ENCODE data around the gene PLA2G6. TPM values are rescaled to one million over a fixed set of nuclear protein-coding genes. Genes with fewer than 3 reads are reported as not detected.
"Not testable (repeated sequence)": the region's sequence is repeated elsewhere in the genome, so short reads cannot be mapped to it uniquely, and the experiment has no call there.

Gene PLA2G6
- total RNA-seq, 1 donor from 2014 or later: 41.6 TPM

DNA sequence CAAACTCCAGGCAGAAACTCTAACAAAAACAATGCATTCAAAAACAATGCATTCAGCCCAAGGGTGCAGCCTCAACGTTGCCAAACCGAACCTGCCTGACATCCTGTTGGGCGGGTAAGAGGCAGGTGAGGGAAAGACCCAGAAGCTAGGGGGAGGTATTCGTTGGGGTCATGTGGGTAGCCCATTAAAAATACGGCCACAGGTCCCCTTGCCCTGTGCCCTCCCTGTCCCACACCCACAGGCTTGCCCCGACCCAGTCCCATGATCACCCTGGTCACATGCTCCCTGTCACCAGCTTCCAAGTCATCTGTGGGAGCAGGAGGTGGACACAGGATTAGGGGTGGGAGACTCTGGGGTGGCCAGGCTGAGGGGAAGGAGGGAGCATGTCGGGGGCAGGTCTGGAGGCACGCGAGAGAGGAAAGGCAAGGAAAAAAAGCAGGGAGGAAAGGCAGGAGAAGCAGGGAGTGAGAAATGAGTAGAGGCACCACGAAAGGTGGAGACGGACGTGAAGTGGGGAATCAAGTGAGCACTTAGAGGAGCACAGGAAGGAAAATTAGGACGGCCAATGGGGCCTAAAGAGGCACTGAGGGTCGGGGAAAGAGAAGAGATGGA lies 683 bp downstream of the PLA2G6 start:
- H3K36me3 Mint-ChIP-seq (ENCODE audit: unreplicated experiment): no peaks in the 10 kb centered on the region
- H3K27ac Mint-ChIP-seq (ENCODE audit: unreplicated experiment): peak overlapping the region; percentile 100
- peak overlapping the region; percentile 94 for H3K4me3 Mint-ChIP-seq (ENCODE audit: unreplicated experiment)
- no peaks in the 10 kb centered on the region for H3K27me3 Mint-ChIP-seq (ENCODE audit: unreplicated experiment)
- no peaks in the 10 kb centered on the region for H3K9me3 Mint-ChIP-seq (ENCODE audit: unreplicated experiment)
- H3K4me1 Mint-ChIP-seq (ENCODE audit: unreplicated experiment): peaks cover 52% of the 10 kb centered on the region
- DNase-seq (ENCODE audit: extremely low spot score, unreplicated experiment): no peak
- TF ChIP-seq, protein P1, sequence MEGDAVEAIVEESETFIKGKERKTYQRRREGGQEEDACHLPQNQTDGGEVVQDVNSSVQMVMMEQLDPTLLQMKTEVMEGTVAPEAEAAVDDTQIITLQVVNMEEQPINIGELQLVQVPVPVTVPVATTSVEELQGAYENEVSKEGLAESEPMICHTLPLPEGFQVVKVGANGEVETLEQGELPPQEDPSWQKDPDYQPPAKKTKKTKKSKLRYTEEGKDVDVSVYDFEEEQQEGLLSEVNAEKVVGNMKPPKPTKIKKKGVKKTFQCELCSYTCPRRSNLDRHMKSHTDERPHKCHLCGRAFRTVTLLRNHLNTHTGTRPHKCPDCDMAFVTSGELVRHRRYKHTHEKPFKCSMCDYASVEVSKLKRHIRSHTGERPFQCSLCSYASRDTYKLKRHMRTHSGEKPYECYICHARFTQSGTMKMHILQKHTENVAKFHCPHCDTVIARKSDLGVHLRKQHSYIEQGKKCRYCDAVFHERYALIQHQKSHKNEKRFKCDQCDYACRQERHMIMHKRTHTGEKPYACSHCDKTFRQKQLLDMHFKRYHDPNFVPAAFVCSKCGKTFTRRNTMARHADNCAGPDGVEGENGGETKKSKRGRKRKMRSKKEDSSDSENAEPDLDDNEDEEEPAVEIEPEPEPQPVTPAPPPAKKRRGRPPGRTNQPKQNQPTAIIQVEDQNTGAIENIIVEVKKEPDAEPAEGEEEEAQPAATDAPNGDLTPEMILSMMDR (IDR thresholded peaks at IDR 0.05): no peak

DNA sequence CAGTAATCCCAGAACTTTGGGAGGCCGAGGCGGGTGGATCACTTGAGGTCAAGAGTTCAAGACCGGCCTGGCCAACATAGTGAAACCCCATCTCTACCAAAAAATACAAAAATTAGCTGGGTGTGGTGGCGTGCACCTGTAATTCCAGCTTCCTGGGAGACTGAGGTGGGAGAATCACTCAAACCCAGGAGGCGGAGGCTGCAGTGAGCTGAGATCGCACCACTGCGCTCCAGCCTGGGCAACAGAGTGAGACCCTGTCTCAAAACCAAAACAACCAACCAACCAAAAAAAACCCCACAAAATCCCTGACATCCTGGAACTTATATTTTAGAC lies 3.1 kb downstream of the PLA2G6 start:
- peak overlapping the region; percentile 100 for H3K27ac Mint-ChIP-seq (ENCODE audit: unreplicated experiment)
- H3K36me3 Mint-ChIP-seq (ENCODE audit: unreplicated experiment); H3K27me3 Mint-ChIP-seq (ENCODE audit: unreplicated experiment); DNase-seq (ENCODE audit: extremely low spot score, unreplicated experiment); H3K9me3 Mint-ChIP-seq (ENCODE audit: unreplicated experiment); H3K4me3 Mint-ChIP-seq (ENCODE audit: unreplicated experiment): not testable (repeated sequence)
- H3K4me1 Mint-ChIP-seq (ENCODE audit: unreplicated experiment): peaks cover 58% of the 10 kb centered on the region

DNA sequence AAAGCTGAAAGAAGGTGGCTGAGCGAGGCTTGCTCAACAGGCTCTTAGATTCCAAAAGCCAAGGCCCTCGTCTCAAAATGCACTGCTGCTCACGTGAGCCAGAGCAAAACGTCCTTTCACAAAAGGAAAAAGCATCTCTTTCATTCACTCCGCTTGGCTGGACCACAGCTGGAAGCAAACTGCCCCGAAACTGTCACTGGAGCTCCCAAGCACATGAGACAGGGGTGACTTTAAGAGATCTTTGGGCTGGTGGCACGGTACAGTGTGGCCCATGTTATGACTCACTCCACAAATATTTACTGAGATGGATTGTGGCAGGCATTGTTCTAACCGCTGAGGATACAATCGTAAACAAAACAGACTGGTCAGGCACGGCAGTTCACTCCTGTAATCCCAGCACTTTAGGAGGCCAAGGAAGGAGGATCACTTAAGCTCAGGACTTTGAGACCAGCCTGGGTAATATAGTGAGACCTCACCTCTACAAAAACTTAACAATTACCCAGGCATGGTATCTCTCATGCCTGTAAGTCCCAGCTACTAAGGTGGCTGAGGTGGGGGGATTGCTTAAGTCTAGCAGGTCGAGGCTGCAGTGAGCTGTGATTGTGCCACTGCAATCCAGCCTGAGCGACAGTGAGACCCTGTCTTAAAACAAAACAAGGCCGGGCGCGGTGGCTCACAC lies 3.6 kb downstream of the PLA2G6 start:
- Mint-ChIP-seq H3K4me3 (ENCODE audit: unreplicated experiment) (no peak overlapping the region), H3K27ac (ENCODE audit: unreplicated experiment) (peak overlapping the region; percentile 100), H3K4me1 (ENCODE audit: unreplicated experiment) (peaks cover 59% of the 10 kb centered on the region), H3K9me3 (ENCODE audit: unreplicated experiment) (no peaks in the 10 kb centered on the region), H3K27me3 (ENCODE audit: unreplicated experiment) (no peaks in the 10 kb centered on the region), H3K36me3 (ENCODE audit: unreplicated experiment) (no peaks in the 10 kb centered on the region)
- no peak for DNase-seq (ENCODE audit: extremely low spot score, unreplicated experiment)
- TF ChIP-seq, protein P1 (IDR thresholded peaks at IDR 0.05): no peak

DNA sequence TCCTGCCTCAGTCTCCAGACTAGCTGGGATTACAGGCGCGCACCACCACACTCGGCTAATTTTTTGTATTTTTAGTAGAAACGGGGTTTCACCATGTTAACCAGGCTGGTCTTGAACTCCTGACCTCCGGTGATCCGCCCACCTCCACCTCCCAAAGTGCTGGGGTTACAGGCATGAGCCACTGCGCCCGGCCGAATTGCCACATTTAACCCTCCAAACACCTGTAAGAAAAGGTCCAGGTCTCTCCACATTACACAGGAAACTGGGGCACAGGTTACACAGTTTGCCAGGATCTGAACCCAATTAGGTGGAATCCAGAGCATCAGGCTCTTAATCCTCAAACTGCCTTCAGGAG lies 4.1 kb downstream of the PLA2G6 start:
- not testable (repeated sequence) for H3K4me3 Mint-ChIP-seq (ENCODE audit: unreplicated experiment); DNase-seq (ENCODE audit: extremely low spot score, unreplicated experiment); H3K9me3 Mint-ChIP-seq (ENCODE audit: unreplicated experiment); H3K27me3 Mint-ChIP-seq (ENCODE audit: unreplicated experiment); H3K36me3 Mint-ChIP-seq (ENCODE audit: unreplicated experiment)
- H3K27ac Mint-ChIP-seq (ENCODE audit: unreplicated experiment): peak overlapping the region; percentile 100
- peaks cover 63% of the 10 kb centered on the region for H3K4me1 Mint-ChIP-seq (ENCODE audit: unreplicated experiment)

DNA sequence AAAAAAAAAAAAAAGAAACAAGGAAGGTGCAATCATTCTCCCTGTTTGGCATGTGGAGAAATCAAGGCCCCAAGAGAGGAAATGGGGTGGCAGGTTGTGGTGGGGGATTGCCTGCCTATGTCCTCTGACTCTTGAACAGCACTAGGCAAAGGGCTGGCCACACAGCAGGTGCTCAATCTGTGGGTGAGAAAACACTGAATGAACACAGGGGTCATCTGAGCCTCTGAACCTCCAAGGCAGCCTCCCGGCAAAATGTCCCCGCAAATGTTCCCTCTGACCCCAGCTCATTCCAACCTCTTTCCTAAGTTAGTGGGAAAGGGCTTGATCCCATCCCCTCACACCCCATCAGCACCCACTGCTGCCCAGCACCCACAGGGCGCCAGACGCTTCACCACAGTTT lies 4.6 kb downstream of the PLA2G6 start:
- Mint-ChIP-seq H3K9me3 (ENCODE audit: unreplicated experiment) (no peaks in the 10 kb centered on the region), H3K4me3 (ENCODE audit: unreplicated experiment) (no peak overlapping the region), H3K36me3 (ENCODE audit: unreplicated experiment) (no peaks in the 10 kb centered on the region), H3K27me3 (ENCODE audit: unreplicated experiment) (no peaks in the 10 kb centered on the region), H3K27ac (ENCODE audit: unreplicated experiment) (peak overlapping the region; percentile 69), H3K4me1 (ENCODE audit: unreplicated experiment) (peaks cover 68% of the 10 kb centered on the region)
- DNase-seq (ENCODE audit: extremely low spot score, unreplicated experiment): no peak
- TF ChIP-seq, protein P1 (IDR thresholded peaks at IDR 0.05): no peak

DNA sequence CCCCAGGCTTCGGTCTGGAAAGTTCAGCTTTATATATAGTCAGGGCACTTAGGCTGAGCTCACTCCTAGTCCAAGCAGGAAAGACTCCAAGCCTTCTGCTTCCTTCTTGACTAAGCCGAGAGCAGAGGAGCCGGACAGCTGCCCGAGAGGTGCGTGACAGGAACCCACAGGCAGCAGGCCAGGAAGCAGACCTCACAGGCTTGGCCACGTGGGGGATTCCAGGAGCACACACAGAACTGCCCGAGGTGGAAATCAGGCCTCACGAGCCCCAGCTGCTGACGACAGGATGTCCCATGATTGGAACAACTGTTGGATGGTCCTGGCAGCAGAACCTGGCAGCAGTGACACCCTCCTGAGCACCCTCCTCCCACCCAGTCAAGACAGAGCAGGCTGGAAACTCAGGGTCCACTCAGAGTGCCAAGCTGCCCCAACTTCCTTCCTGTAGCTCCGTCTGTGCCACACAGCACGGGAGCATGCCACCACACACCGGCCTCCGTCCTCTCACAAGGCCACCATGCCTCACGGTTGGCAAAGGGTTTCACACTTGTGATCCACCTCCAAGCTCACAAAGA lies 5.4 kb downstream of the PLA2G6 start:
- TF ChIP-seq, protein P1 (IDR thresholded peaks at IDR 0.05): no peak
- Mint-ChIP-seq H3K4me1 (ENCODE audit: unreplicated experiment) (peaks cover 63% of the 10 kb centered on the region), H3K36me3 (ENCODE audit: unreplicated experiment) (no peaks in the 10 kb centered on the region), H3K4me3 (ENCODE audit: unreplicated experiment) (no peak overlapping the region), H3K9me3 (ENCODE audit: unreplicated experiment) (no peaks in the 10 kb centered on the region), H3K27me3 (ENCODE audit: unreplicated experiment) (no peaks in the 10 kb centered on the region), H3K27ac (ENCODE audit: unreplicated experiment) (peak overlapping the region; percentile 69)
- no peak for DNase-seq (ENCODE audit: extremely low spot score, unreplicated experiment)

Data from osteocyte (in vitro differentiated cells).